K562 (cell line): Measurements from ENCODE around the gene DCDC2. TPM values are rescaled to one million over a fixed set of nuclear protein-coding genes. Genes with fewer than 3 reads are reported as not detected.

ENCODE experiments used
- ATF1 ChIP-seq, 2 experiments: fragments of 450-650 bp in 1 of 2; IDR thresholded peaks; 2 replicates each; pipeline ENCODE4 v1.6.1; 2016; ENCODE audit warnings: missing compliant biosample characterization in 1 of 2, missing genetic modification characterization in 1 of 2
- BHLHE40 ChIP-seq: IDR thresholded peaks from 2 replicates; pipeline ENCODE4 v1.6.1; 2011; ENCODE audit warnings: low read length, improper control_type of control experiment
- CLOCK ChIP-seq: fragments of 250-450 bp; sonication (Bioruptor Pico); IDR thresholded peaks from 2 replicates; pipeline ENCODE4 v1.4.0; 2020; ENCODE audit warnings: mild to moderate bottlenecking, moderate library complexity, borderline replicate concordance
- CTCF ChIP-seq, 3 experiments: IDR thresholded peaks in 2 of 3; conservative IDR thresholded peaks in 1 of 3; 2 replicates each; pipeline ENCODE4 v1.5.1; 2011 to 2012; ENCODE audit warnings: low read length in 3 of 3, mild to moderate bottlenecking in 3 of 3, control low read depth in 2 of 3, improper control_type of control experiment in 1 of 3, inconsistent platforms in 1 of 3, low read depth in 1 of 3, mixed read lengths in 1 of 3, moderate library complexity in 1 of 3; ENCODE audit not compliant: insufficient read depth in 2 of 3
- ETS2 ChIP-seq: IDR thresholded peaks from 2 replicates; pipeline ENCODE4 v1.6.1; 2016; ENCODE audit warnings: borderline replicate concordance, missing genetic modification characterization, mild to moderate bottlenecking, moderate library complexity, missing compliant biosample characterization; ENCODE audit not compliant: poor library complexity, severe bottlenecking
- L3MBTL2 ChIP-seq: fragments of 450-650 bp; IDR thresholded peaks from 2 replicates; pipeline ENCODE4 v1.6.1; 2016; ENCODE audit warnings: mild to moderate bottlenecking, moderate library complexity
- MAFF ChIP-seq: IDR thresholded peaks from 2 replicates; pipeline ENCODE4 v1.6.1; 2012; ENCODE audit warnings: low read length, improper control_type of control experiment
- NONO ChIP-seq, 2 experiments: fragments of 200-400 bp in 1 of 2; fragments of 450-650 bp in 1 of 2; formaldehyde crosslinking in 1 of 2; IDR thresholded peaks; 2 replicates each; pipeline ENCODE4 v1.6.1; 2017; ENCODE audit warnings: low read depth in 2 of 2, mild to moderate bottlenecking in 2 of 2, moderate library complexity in 2 of 2, low read length in 1 of 2
- SNIP1 ChIP-seq: fragments of 450-650 bp; IDR thresholded peaks from 2 replicates; pipeline ENCODE4 v1.7.1; 2017; ENCODE audit warnings: low read depth, mild to moderate bottlenecking
- TCF3 ChIP-seq: sonication (generic); formaldehyde crosslinking; IDR thresholded peaks from 2 replicates; pipeline ENCODE4 v1.4.0; 2020; ENCODE audit warnings: mild to moderate bottlenecking, missing genetic modification reagents
- ZBTB1 ChIP-seq: sonication (generic); formaldehyde crosslinking; IDR thresholded peaks from 2 replicates; pipeline ENCODE4 v1.8.1; 2023; ENCODE audit warnings: missing genetic modification reagents, low read depth, mild to moderate bottlenecking, borderline replicate concordance
- ZMIZ1 ChIP-seq, 2 experiments: fragments of 150-350 bp in 1 of 2; IDR thresholded peaks; 2 replicates each; pipeline ENCODE4 v1.6.1; 2012 to 2016; ENCODE audit warnings: low read depth in 2 of 2, low read length in 2 of 2, mild to moderate bottlenecking in 1 of 2, moderate library complexity in 1 of 2
- ZNF408 ChIP-seq: fragments of 250-450 bp; sonication (Bioruptor Pico); IDR thresholded peaks from 2 replicates; pipeline ENCODE4 v1.4.0; 2020; ENCODE audit warnings: low read depth, mild to moderate bottlenecking, moderate library complexity
- ZNF551 ChIP-seq: fragments of 250-450 bp; sonication (Bioruptor Pico); IDR thresholded peaks from 2 replicates; pipeline ENCODE4 v1.5.0; 2021; ENCODE audit warnings: mild to moderate bottlenecking, moderate library complexity
- polyA plus RNA-seq, 8 experiments: library from polyadenylated mRNA; depleted of rRNA in 4 of 8; stranded (reverse) in 5 of 8; unstranded in 3 of 8; fragments of >200 nt; fragmentation: Nextera tagmentation in 2 of 8; fragmentation: Illumina TruSeq in 1 of 8; extraction: Ambion mirVana in 2 of 8; extraction: Trizol in 1 of 8; gene quantifications; 2 replicates each; pipeline versions ENCODE4 v1.2.1 to v1.2.3, GENCODE V29; 2011 to 2014; ENCODE audit warnings: inconsistent platforms in 1 of 8, missing spikeins in 1 of 8
- total RNA-seq, 7 experiments: library from RNA; depleted of rRNA in 6 of 7; stranded (reverse); fragments of >200 nt in 6 of 7; fragmentation: Illumina TruSeq in 2 of 7; extraction: Trizol in 2 of 7; gene quantifications; 2 replicates each; pipeline versions ENCODE4 v1.2.1 to v1.2.3, GENCODE V29; 2011 to 2021; ENCODE audit warnings: low replicate concordance in 1 of 7
- TF ChIP-seq, protein P1 (sequence below): fragments of 450-650 bp; IDR thresholded peaks from 2 replicates; pipeline ENCODE4 v1.6.1; 2016; ENCODE audit warnings: borderline replicate concordance

DCDC2 gene
- total and polyA plus RNA-seq, 9 of the 15 experiments (the other 6 are each of a cell fraction or from before 2014, with no cell fraction given): 0.04 TPM; not detected in 8

DNA sequence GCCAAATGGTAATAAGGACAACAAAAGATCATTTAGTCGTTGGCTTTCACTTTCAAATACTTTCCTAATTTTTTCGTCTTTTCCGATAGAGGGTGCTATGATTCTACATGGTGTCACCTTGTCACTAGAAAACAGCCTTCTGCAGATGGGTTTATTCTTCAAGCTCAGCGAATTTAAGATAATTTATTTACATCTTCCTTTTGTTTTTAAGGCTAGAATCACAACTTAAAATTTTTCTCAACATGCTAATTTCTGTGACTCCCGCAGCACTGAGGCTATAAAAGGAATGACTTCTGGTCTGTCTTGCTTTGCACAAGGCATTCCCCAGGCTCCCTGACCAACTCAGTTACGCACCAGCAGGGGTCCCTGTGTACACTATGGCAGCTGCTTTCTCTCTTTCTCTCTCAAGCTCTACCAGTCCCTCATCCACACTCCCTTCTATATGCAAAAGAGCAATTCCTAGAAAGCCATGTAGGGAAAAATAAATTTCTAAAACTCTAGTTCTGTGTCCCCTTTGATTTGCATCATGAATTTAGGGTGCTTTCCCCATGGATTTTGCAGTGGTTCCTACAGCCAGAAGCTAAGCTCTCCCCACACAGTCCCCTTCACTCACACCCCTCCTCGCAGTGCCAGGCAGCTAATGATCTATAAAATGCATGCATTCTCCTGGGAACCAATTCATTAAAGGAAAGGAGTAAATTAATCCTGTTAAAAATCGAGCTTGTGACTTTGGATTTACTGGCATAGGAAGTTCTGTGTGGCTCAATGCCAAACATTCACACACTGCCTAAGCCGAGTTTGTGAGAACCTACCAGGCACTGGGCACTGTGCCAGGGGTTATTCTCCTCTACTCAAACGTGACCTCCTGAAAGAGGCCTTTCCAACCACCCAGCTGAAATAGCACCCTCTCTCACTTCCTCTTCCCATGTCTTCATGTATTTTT, 74.5 kb downstream of the DCDC2 start (continued):
- TF ChIP-seq TCF3 (CRISPR knock-in tag) (no peak), ZNF408 (CRISPR knock-in tag) (no peak), NONO (IDR thresholded peaks at IDR 0.05; ENCODE audit: low read depth in 2 of 2, low read length in 1 of 2) (no peak), ETS2 (tag) (no peak), ATF1 (CRISPR knock-in tag; IDR thresholded peaks at IDR 0.05) (no peak), ATF1 (tag; IDR thresholded peaks at IDR 0.05) (peak; percentile 28; the same call in 1 of the 2 replicates), SNIP1 (no peak), MAFF (no peak; the same call in 1 of the 2 replicates), ZBTB1 (no peak), L3MBTL2 (0 out of 2 replicates have a peak, but pooled peaks have one; percentile 12), CLOCK (CRISPR knock-in tag) (no peak), BHLHE40 (no peak), ZMIZ1 (IDR thresholded peaks at IDR 0.05; ENCODE audit: low read depth in 2 of 2, low read length in 2 of 2) (no peak), CTCF (IDR thresholded peaks at IDR 0.05 in 2 of 3, conservative IDR thresholded peaks at IDR 0.05 in 1 of 3; ENCODE audit: insufficient read depth in 2 of 3, low read depth in 1 of 3, low read length in 3 of 3) (peak; percentile 68 to 74 (median 72)), ZNF551 (CRISPR knock-in tag) (no peak)
- TF ChIP-seq, protein P1, sequence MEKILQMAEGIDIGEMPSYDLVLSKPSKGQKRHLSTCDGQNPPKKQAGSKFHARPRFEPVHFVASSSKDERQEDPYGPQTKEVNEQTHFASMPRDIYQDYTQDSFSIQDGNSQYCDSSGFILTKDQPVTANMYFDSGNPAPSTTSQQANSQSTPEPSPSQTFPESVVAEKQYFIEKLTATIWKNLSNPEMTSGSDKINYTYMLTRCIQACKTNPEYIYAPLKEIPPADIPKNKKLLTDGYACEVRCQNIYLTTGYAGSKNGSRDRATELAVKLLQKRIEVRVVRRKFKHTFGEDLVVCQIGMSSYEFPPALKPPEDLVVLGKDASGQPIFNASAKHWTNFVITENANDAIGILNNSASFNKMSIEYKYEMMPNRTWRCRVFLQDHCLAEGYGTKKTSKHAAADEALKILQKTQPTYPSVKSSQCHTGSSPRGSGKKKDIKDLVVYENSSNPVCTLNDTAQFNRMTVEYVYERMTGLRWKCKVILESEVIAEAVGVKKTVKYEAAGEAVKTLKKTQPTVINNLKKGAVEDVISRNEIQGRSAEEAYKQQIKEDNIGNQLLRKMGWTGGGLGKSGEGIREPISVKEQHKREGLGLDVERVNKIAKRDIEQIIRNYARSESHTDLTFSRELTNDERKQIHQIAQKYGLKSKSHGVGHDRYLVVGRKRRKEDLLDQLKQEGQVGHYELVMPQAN: no peak
